HCT116 (cell line): ENCODE data around the gene ADGRG6. TPM values are rescaled to one million over a fixed set of nuclear protein-coding genes. Genes with fewer than 3 reads are reported as not detected.

Experiments used
- ATAC-seq: fragments of 200-7000 bp; cut with Tn5 transposase; 2 replicates; pipeline ENCODE4 v1.9.1; 2020; ENCODE audit warnings: mild to moderate bottlenecking, moderate library complexity
- BruUV-seq: library from RNA; stranded (reverse); fragments of 400-500 nt; replicated peaks from 2 replicates; lab custom pipeline; 2021; lab: Mats Ljungman, UMichigan
- CTCF ChIA-PET: fragments of 300-600 bp; sonication (Branson Sonifier 250); formaldehyde crosslinking; loops from one replicate; lab custom pipeline; 2021; ENCODE audit warnings: antibody characterized with exemption; lab: Charles Lee
- POLR2A ChIA-PET: fragments of 300-600, 350-600 bp; sonication (Branson Sonifier 250); formaldehyde crosslinking; loops from one replicate; lab custom pipeline; 2021; ENCODE audit warnings: antibody characterized with exemption; lab: Charles Lee
- RAD21 ChIA-PET, 2 experiments: fragments of 300-600 bp; sonication (Branson Sonifier 250); formaldehyde crosslinking; loops; one replicate each; lab custom pipeline; 2023; ENCODE audit warnings: low total read pairs in 2 of 2; ENCODE audit not compliant: uncharacterized antibody in 2 of 2, unreplicated experiment in 2 of 2, low non-redundant PET in 1 of 2; lab: Charles Lee
- DNase-seq: peaks from one replicate; pipeline ENCODE4 v3.0.0-alpha.2; 2010; ENCODE audit warnings: low read depth, low spot score
- H2AFZ ChIP-seq: fragments of 200-600 bp; shearing (Covaris generic), sonication (generic); 2 replicates; pipeline ENCODE4 v1.6.1; 2017; ENCODE audit warnings: low read depth, mixed run types, mixed read lengths, antibody characterized with exemption, low read length; ENCODE audit not compliant: poor library complexity, severe bottlenecking
- H3K27ac ChIP-seq: 2 replicates; pipeline ENCODE4 v1.5.1; 2012; ENCODE audit warnings: low read depth, low read length
- H3K27me3 ChIP-seq: fragments of 200-600 bp; sonication (generic); 2 replicates; pipeline ENCODE4 v1.6.1; 2016; ENCODE audit warnings: mixed run types, low read length, mixed read lengths; ENCODE audit not compliant: insufficient read depth
- H3K36me3 ChIP-seq, 2 experiments: fragments of 200-500 bp in 1 of 2; fragments of 200-600 bp in 1 of 2; sonication (Bioruptor generic) in 1 of 2; sonication (generic) in 1 of 2; 2 replicates each; pipeline versions ENCODE4 v1.5.1 to v1.6.1; 2014 to 2016; ENCODE audit warnings: low read length in 2 of 2, inconsistent platforms in 1 of 2, mixed read lengths in 1 of 2, mixed run types in 1 of 2; ENCODE audit not compliant: insufficient read depth in 2 of 2, control insufficient read depth in 1 of 2
- H3K4me1 ChIP-seq, 2 experiments: fragments of 200-600 bp in 1 of 2; sonication (generic) in 1 of 2; 2 replicates each; pipeline versions ENCODE4 v1.5.1 to v1.6.1; 2012 to 2017; ENCODE audit warnings: low read length in 2 of 2, inconsistent platforms in 1 of 2, mild to moderate bottlenecking in 1 of 2, mixed read lengths in 1 of 2, mixed run types in 1 of 2, moderate library complexity in 1 of 2; ENCODE audit not compliant: insufficient read depth in 2 of 2, control insufficient read depth in 1 of 2
- H3K4me2 ChIP-seq: fragments of 200-600 bp; sonication (generic); 2 replicates; pipeline ENCODE4 v1.6.1; 2017; ENCODE audit warnings: mixed run types, low read length, mixed read lengths
- H3K4me3 ChIP-seq, 2 experiments: fragments of 200-600 bp in 1 of 2; sonication (generic) in 1 of 2; replicated peaks in 1 of 2; 2 replicates each; pipeline ENCODE4 v1.5.1; 2011 to 2016; ENCODE audit warnings: low read length in 2 of 2, control low read depth in 1 of 2, low read depth in 1 of 2, mild to moderate bottlenecking in 1 of 2, mixed read lengths in 1 of 2, mixed run types in 1 of 2
- H3K79me2 ChIP-seq: fragments of 200-600 bp; sonication (generic); 2 replicates; pipeline ENCODE4 v1.6.1; 2017; ENCODE audit warnings: mild to moderate bottlenecking, mixed run types, low read length, moderate library complexity, mixed read lengths; ENCODE audit not compliant: insufficient read depth
- H3K9ac ChIP-seq: fragments of 200-600 bp; sonication (generic); 2 replicates; pipeline ENCODE4 v1.6.1; 2016; ENCODE audit warnings: low read length, mixed read lengths
- H3K9me2 ChIP-seq: fragments of 200-600 bp; sonication (generic), shearing (Covaris generic); 2 replicates; pipeline ENCODE4 v1.6.1; 2017; ENCODE audit warnings: mixed run types, mild to moderate bottlenecking, moderate library complexity; ENCODE audit not compliant: insufficient read depth
- H3K9me3 ChIP-seq, 2 experiments: fragments of 200-500 bp in 1 of 2; fragments of 200-600 bp in 1 of 2; sonication (Bioruptor generic) in 1 of 2; sonication (generic) in 1 of 2; 2 replicates each; pipeline ENCODE4 v1.6.1; 2014 to 2017; ENCODE audit warnings: low read length in 2 of 2, mixed read lengths in 2 of 2, inconsistent platforms in 1 of 2, low read depth in 1 of 2, mild to moderate bottlenecking in 1 of 2, mixed run types in 1 of 2, moderate library complexity in 1 of 2; ENCODE audit not compliant: control insufficient read depth in 1 of 2, insufficient read depth in 1 of 2
- H4K20me1 ChIP-seq: fragments of 200-600 bp; sonication (generic), shearing (Covaris generic); 2 replicates; pipeline ENCODE4 v1.6.1; 2017; ENCODE audit warnings: mixed run types, mild to moderate bottlenecking, moderate library complexity; ENCODE audit not compliant: insufficient read depth
- ATF3 ChIP-seq: IDR thresholded peaks from 2 replicates; pipeline ENCODE4 v1.6.1; 2012
- CTCF ChIP-seq, 3 experiments: fragments of 200-600 bp in 1 of 3; sonication (generic) in 1 of 3; IDR thresholded peaks in 2 of 3; conservative IDR thresholded peaks in 1 of 3; 2 replicates each; pipeline ENCODE4 v1.5.1; 2012 to 2017; ENCODE audit warnings: low read depth in 2 of 3, low read length in 2 of 3, antibody characterized with exemption in 1 of 3, borderline replicate concordance in 1 of 3, control low read depth in 1 of 3, mild to moderate bottlenecking in 1 of 3, mixed read lengths in 1 of 3, mixed run types in 1 of 3, moderate library complexity in 1 of 3; ENCODE audit not compliant: insufficient read depth in 1 of 3
- ELF1 ChIP-seq: IDR thresholded peaks from 2 replicates; pipeline ENCODE4 v1.6.1; 2012; ENCODE audit warnings: low read depth, borderline replicate concordance
- FOSL1 ChIP-seq: IDR thresholded peaks from 2 replicates; pipeline ENCODE4 v1.6.1; 2012; ENCODE audit warnings: low read depth
- MAX ChIP-seq: IDR thresholded peaks from 2 replicates; pipeline ENCODE4 v1.6.1; 2012
- POLR2A ChIP-seq: IDR thresholded peaks from 2 replicates; pipeline ENCODE4 v1.7.0; 2011; ENCODE audit warnings: borderline replicate concordance; ENCODE audit not compliant: insufficient read depth, insufficient read length; ENCODE audit errors: extremely low read depth
- RAD21 ChIP-seq: IDR thresholded peaks from 2 replicates; pipeline ENCODE4 v1.6.1; 2012; ENCODE audit warnings: low read depth, mild to moderate bottlenecking
- SP1 ChIP-seq: IDR thresholded peaks from 2 replicates; pipeline ENCODE4 v1.6.1; 2012; ENCODE audit warnings: low read depth
- TCF7L2 ChIP-seq: IDR thresholded peaks from 2 replicates; pipeline ENCODE4 v1.7.0; 2011; ENCODE audit warnings: borderline replicate concordance, inconsistent platforms; ENCODE audit not compliant: insufficient read depth, insufficient read length; ENCODE audit errors: extremely low read depth
- YY1 ChIP-seq: IDR thresholded peaks from 2 replicates; pipeline ENCODE4 v1.6.1; 2011; ENCODE audit warnings: low read length, low read depth, moderate library complexity, mild to moderate bottlenecking; ENCODE audit not compliant: insufficient replicate concordance; ENCODE audit errors: extremely low read depth
- ZNF274 ChIP-seq: fragments of 200-500 bp; sonication (Bioruptor generic); IDR thresholded peaks from 2 replicates; pipeline ENCODE4 v1.6.1; 2014; ENCODE audit warnings: mild to moderate bottlenecking, low read depth, low read length, inconsistent platforms
- intact Hi-C: fragments of 100-400 bp; cut with micrococcal nuclease; formaldehyde crosslinking; loops from 2 replicates; pipeline ENCODE4 v1.10.0; 2022
- total RNA-seq: library from RNA; stranded (reverse); gene quantifications from one replicate; pipeline ENCODE4 v1.2.1, GENCODE V29; 2021; ENCODE audit not compliant: unreplicated experiment

The ADGRG6 gene
- total RNA-seq, 1 experiment from 2014 or later, result 67.9 TPM

- H3K4me3 ChIP-seq, result no peak overlapping the region
- no peak overlapping the region for H3K27ac ChIP-seq
- intact Hi-C loops, result no loop called here
- no peak for ATAC-seq
- ChIA-PET RAD21 (no interaction called here), CTCF (no interaction called here), POLR2A (no interaction called here)
- H3K4me2 ChIP-seq, result no peak overlapping the region
- BruUV-seq, result no TSS peak
- TF ChIP-seq ATF3 (no peak), YY1 (no peak), ELF1 (no peak), MAX (no peak), ZNF274 (no peak), CTCF (IDR thresholded peaks at IDR 0.05 in 2 of 3, conservative IDR thresholded peaks at IDR 0.05 in 1 of 3; ENCODE audit: borderline replicate concordance in 1 of 3, insufficient read depth in 1 of 3, low read depth in 2 of 3, low read length in 2 of 3) (no peak), RAD21 (no peak), SP1 (no peak), POLR2A (no peak), FOSL1 (no peak), TCF7L2 (no peak)
- H3K9me3 ChIP-seq, result no peaks in the 10 kb centered on the region
- DNase-seq, result no peak
- H4K20me1 ChIP-seq, result no peaks in the 10 kb centered on the region
- H3K9ac ChIP-seq, result no peak overlapping the region
- no peaks in the 10 kb centered on the region for H3K4me1 ChIP-seq
- no peaks in the 10 kb centered on the region for H3K9me2 ChIP-seq
- no peak overlapping the region for H2AFZ ChIP-seq
- peaks cover 5% of the 10 kb centered on the region in 2 experiments; a peak in 1 of 4 replicates for H3K36me3 ChIP-seq
- no peaks in the 10 kb centered on the region for H3K79me2 ChIP-seq
- no peaks in the 10 kb centered on the region for H3K27me3 ChIP-seq
Measured at GRCh38 chr6:142433419-142433818, 131.6 kb downstream of the ADGRG6 start.
